CD4-positive, alpha-beta T cell (primary cell): Measurements from ENCODE around the gene FAM3B. TPM values are rescaled to one million over a fixed set of nuclear protein-coding genes. Genes with fewer than 3 reads are reported as not detected.
A peak's percentile ranks its signal among the peaks of the same experiment; 100 is the strongest.

Source experiments
- ATAC-seq: fragments of 200-7000 bp; cut with Tn5 transposase; one replicate; pipeline ENCODE4 v1.10.0; 2022; ENCODE audit warnings: mild to moderate bottlenecking; ENCODE audit not compliant: poor library complexity
- CTCF ChIA-PET: fragments of 350-600 bp; sonication (Branson Sonifier 250); formaldehyde crosslinking; loops from one replicate; lab custom pipeline; 2021; ENCODE audit warnings: antibody characterized with exemption, inconsistent platforms; lab: Charles Lee
- POLR2A ChIA-PET: fragments of 350-600 bp; sonication (Branson Sonifier 250); formaldehyde crosslinking; loops from one replicate; lab custom pipeline; 2021; ENCODE audit warnings: antibody characterized with exemption, inconsistent platforms; lab: Charles Lee
- DNase-seq, 14 experiments: peaks; one replicate each; pipeline ENCODE4 v3.0.0-alpha.2; 2013 to 2020; ENCODE audit warnings: mixed read lengths in 2 of 14
- H3K27ac ChIP-seq, 2 donors: one replicate each; pipeline versions ENCODE4 v1.5.1 to v1.7.0; 2013; ENCODE audit warnings: low read length in 2 of 2, low read depth in 1 of 2, mild to moderate bottlenecking in 1 of 2
- H3K27me3 ChIP-seq, 2 experiments: 1 replicate in 1 of 2; 2 replicates in 1 of 2; pipeline versions ENCODE4 v1.6.1 to v1.7.0; 2013; ENCODE audit warnings: low read length in 2 of 2, control low read depth in 1 of 2, mild to moderate bottlenecking in 1 of 2, moderate library complexity in 1 of 2; ENCODE audit not compliant: insufficient read depth in 2 of 2, control insufficient read depth in 1 of 2
- H3K36me3 ChIP-seq: one replicate; pipeline ENCODE4 v1.6.1; 2013; ENCODE audit warnings: low read length, control low read depth; ENCODE audit not compliant: insufficient read depth
- H3K4me1 ChIP-seq: one replicate; pipeline ENCODE4 v1.6.1; 2013; ENCODE audit warnings: low read length, control low read depth; ENCODE audit not compliant: insufficient read depth
- H3K4me3 ChIP-seq: one replicate; pipeline ENCODE4 v1.5.1; 2013; ENCODE audit warnings: mild to moderate bottlenecking, low read length, moderate library complexity
- H3K9me3 ChIP-seq, 2 experiments: 1 replicate in 1 of 2; 2 replicates in 1 of 2; pipeline versions ENCODE4 v1.6.1 to v1.7.0; 2013; ENCODE audit warnings: low read length in 2 of 2, mild to moderate bottlenecking in 2 of 2, control low read depth in 1 of 2, moderate library complexity in 1 of 2; ENCODE audit not compliant: control insufficient read depth in 1 of 2, insufficient read depth in 1 of 2
- H3K27ac Mint-ChIP-seq: one replicate; pipeline ENCODE4 v1.8.0; 2020; ENCODE audit warnings: mixed read lengths
- H3K27me3 Mint-ChIP-seq: one replicate; pipeline ENCODE4 v1.8.0; 2021; ENCODE audit warnings: mixed read lengths
- H3K36me3 Mint-ChIP-seq: one replicate; pipeline ENCODE4 v1.8.0; 2021; ENCODE audit warnings: low read depth, mixed read lengths
- H3K4me1 Mint-ChIP-seq: one replicate; pipeline ENCODE4 v1.8.0; 2021; ENCODE audit warnings: low read depth, mixed read lengths
- H3K4me3 Mint-ChIP-seq: one replicate; pipeline ENCODE4 v1.8.0; 2020; ENCODE audit warnings: mild to moderate bottlenecking, mixed read lengths
- H3K9me3 Mint-ChIP-seq: one replicate; pipeline ENCODE4 v1.8.0; 2020; ENCODE audit warnings: mixed read lengths
- CTCF ChIP-seq: fragments of 200-600 bp; IDR thresholded peaks from one replicate; pipeline ENCODE4 v1.8.0; 2022; ENCODE audit warnings: antibody characterized with exemption, mild to moderate bottlenecking
- intact Hi-C, 2 experiments: fragments of 100-400 bp; cut with DNase I in 1 of 2; cut with micrococcal nuclease in 1 of 2; formaldehyde crosslinking; loops; one replicate each; pipeline versions ENCODE4 v1.15.1 to v1.9.0; 2023 to 2025; cut with DNase I, micrococcal nuclease
- total RNA-seq, 174 experiments: library from RNA in 2 of 174; stranded (reverse) in 2 of 174; gene quantifications; one replicate each; pipeline ENCODE4 v1.2.3 and lab custom pipeline; 2021 to 2026

The FAM3B gene
- total RNA-seq, 2 experiments from 2014 or later, result not detected

GRCh38 chr21:41315726-41316125 lies 875 bp upstream of the FAM3B start:
- Histone ChIP-seq H3K36me3 (no peaks in the 10 kb centered on the region), H3K4me1 (peaks cover 5% of the 10 kb centered on the region), H3K27ac (no peak overlapping the region), H3K9me3 (peaks cover 0 to 12% of the 10 kb centered on the region in 2 experiments), H3K27me3 (peaks cover 23 to 40% of the 10 kb centered on the region in 2 experiments), H3K4me3 (no peak overlapping the region)
- no peak overlapping the region for H3K27ac Mint-ChIP-seq
- H3K9me3 Mint-ChIP-seq, result no peaks in the 10 kb centered on the region
- H3K4me1 Mint-ChIP-seq, result no peaks in the 10 kb centered on the region
- DNase-seq (no peak), ATAC-seq (no peak)
- peaks cover 51% of the 10 kb centered on the region for H3K27me3 Mint-ChIP-seq
- TF ChIP-seq CTCF, result no peak
- CTCF ChIA-PET, result no interaction called here
- intact Hi-C loops, result no loop called here
- no peaks in the 10 kb centered on the region for H3K36me3 Mint-ChIP-seq
- POLR2A ChIA-PET, result no interaction called here
- H3K4me3 Mint-ChIP-seq, result no peak overlapping the region

- no peaks in the 10 kb centered on the region for H3K36me3 ChIP-seq
- peaks cover 58% of the 10 kb centered on the region for H3K27me3 Mint-ChIP-seq
- ChIA-PET CTCF (no interaction called here), POLR2A (no interaction called here)
- H3K4me3 ChIP-seq, result peak overlapping the region; percentile 12
- ATAC-seq (no peak), DNase-seq (no peak)
- peaks cover 0 to 12% of the 10 kb centered on the region in 2 experiments for H3K9me3 ChIP-seq
- H3K9me3 Mint-ChIP-seq, result no peaks in the 10 kb centered on the region
- H3K4me1 Mint-ChIP-seq, result peaks cover 13% of the 10 kb centered on the region
- intact Hi-C loops, result no loop called here
- no peak overlapping the region for H3K27ac Mint-ChIP-seq
- peaks cover 12% of the 10 kb centered on the region for H3K4me1 ChIP-seq
- H3K4me3 Mint-ChIP-seq, result no peak overlapping the region
- TF ChIP-seq CTCF, result no peak
- H3K27ac ChIP-seq, result no peak overlapping the region
- peaks cover 23 to 43% of the 10 kb centered on the region in 2 experiments for H3K27me3 ChIP-seq
- no peaks in the 10 kb centered on the region for H3K36me3 Mint-ChIP-seq
Observed at GRCh38 chr21:41317063-41317392, 427 bp downstream of the FAM3B start.

- intact Hi-C loops, result no loop called here
- ChIA-PET POLR2A (no interaction called here), CTCF (no interaction called here)
- peaks cover 58% of the 10 kb centered on the region for H3K27me3 Mint-ChIP-seq
- H3K9me3 Mint-ChIP-seq, result no peaks in the 10 kb centered on the region
- H3K27ac ChIP-seq, result no peak overlapping the region
- H3K4me3 ChIP-seq, result no peak overlapping the region
- peaks cover 23 to 43% of the 10 kb centered on the region in 2 experiments for H3K27me3 ChIP-seq
- no peak overlapping the region for H3K27ac Mint-ChIP-seq
- peaks cover 12% of the 10 kb centered on the region for H3K4me1 ChIP-seq
- H3K9me3 ChIP-seq, result peaks cover 0 to 12% of the 10 kb centered on the region in 2 experiments
- H3K4me3 Mint-ChIP-seq, result no peak overlapping the region
- no peaks in the 10 kb centered on the region for H3K36me3 ChIP-seq
- H3K4me1 Mint-ChIP-seq, result peaks cover 13% of the 10 kb centered on the region
- ATAC-seq (no peak), DNase-seq (no peak)
- no peaks in the 10 kb centered on the region for H3K36me3 Mint-ChIP-seq
- TF ChIP-seq CTCF, result no peak
Observed at GRCh38 chr21:41317458-41317857, 857 bp downstream of the FAM3B start.
